Kidney (tissue), 14 donors: Measurements from ENCODE around the gene G6PD. TPM values are rescaled to one million over a fixed set of nuclear protein-coding genes. Genes with fewer than 3 reads are reported as not detected.
"Not testable (repeated sequence)": the region's sequence is repeated elsewhere in the genome, so short reads cannot be mapped to it uniquely, and the experiment has no call there.

ENCODE experiments used
- DNase-seq, 5 donors: peaks; one replicate each; pipeline ENCODE4 v3.0.0-alpha.2; 2013 to 2020
- FAIRE-seq: peaks from 2 replicates; lab custom pipeline; 2012; peaks lifted over from hg19 to GRCh38; lab: Jason Lieb, UNC
- H3K27ac ChIP-seq, 2 donors: one replicate each; pipeline ENCODE4 v1.7.0; 2013; ENCODE audit warnings: low read depth in 2 of 2, low read length in 2 of 2, inconsistent platforms in 1 of 2
- H3K27me3 ChIP-seq: one replicate; pipeline ENCODE4 v1.7.1; 2013; ENCODE audit warnings: low read length, inconsistent platforms; ENCODE audit not compliant: control insufficient read depth, insufficient read depth
- H3K36me3 ChIP-seq, 3 donors: one replicate each; pipeline versions ENCODE4 v1.7.0 to v1.7.1; 2013; ENCODE audit warnings: low read length in 3 of 3, control low read depth in 1 of 3, inconsistent platforms in 1 of 3; ENCODE audit not compliant: insufficient read depth in 3 of 3, control insufficient read depth in 2 of 3
- H3K4me1 ChIP-seq, 3 donors: one replicate each; pipeline versions ENCODE4 v1.7.0 to v1.7.1; 2013; ENCODE audit warnings: low read length in 3 of 3, inconsistent platforms in 1 of 3, low read depth in 1 of 3; ENCODE audit not compliant: control insufficient read depth in 2 of 3, insufficient read depth in 2 of 3
- H3K4me3 ChIP-seq, 3 donors: one replicate each; pipeline versions ENCODE4 v1.7.0 to v1.8.1; 2013; ENCODE audit warnings: low read length in 3 of 3, control low read depth in 1 of 3, inconsistent platforms in 1 of 3
- H3K9ac ChIP-seq, 3 donors: one replicate each; pipeline versions ENCODE4 v1.7.0 to v1.7.1; 2013; ENCODE audit warnings: low read length in 3 of 3, control low read depth in 1 of 3, inconsistent platforms in 1 of 3
- H3K9me3 ChIP-seq, 3 donors: one replicate each; pipeline versions ENCODE4 v1.7.0 to v1.7.1; 2013; ENCODE audit warnings: low read length in 3 of 3, control low read depth in 1 of 3, inconsistent platforms in 1 of 3; ENCODE audit not compliant: control insufficient read depth in 2 of 3, insufficient read depth in 1 of 3
- intact Hi-C: fragments of 100-400 bp; cut with DNase I; formaldehyde crosslinking; loops from one replicate; pipeline ENCODE4 v1.11.1; 2022
- polyA plus RNA-seq: library from polyadenylated mRNA; stranded (reverse); fragments of 350-450 nt; fragmentation: Illumina TruSeq; extraction: RNeasy Lipid Tissue Mini Kit (QIAGEN cat#74804); gene quantifications from one replicate; pipeline ENCODE4 v1.2.3, GENCODE V29; 2014; ENCODE audit warnings: low read depth, low replicate concordance; ENCODE audit not compliant: insufficient read depth
- total RNA-seq: library from RNA; stranded (reverse); fragmentation: NEBNext Ultra II Directional; extraction: Animal tissue kit (Norgen Biotek cat#: 25700); gene quantifications from one replicate; pipeline ENCODE4 v1.2.1, GENCODE V29; 2021
- TF ChIP-seq, protein P1 (sequence below): IDR thresholded peaks from 3 replicates; pipeline ENCODE4 v1.5.1; 2012; ENCODE audit warnings: mild to moderate bottlenecking, moderate library complexity, borderline replicate concordance; ENCODE audit not compliant: insufficient read depth; ENCODE audit errors: extremely low read depth
- donor health status: control.
- donor health status: control.
- donor health status: control.
- donor health status: control.
- donor health status: control.
- donor health status: DM: yes; HTN: yes; CAD: no.
- donor health status: Normal renal cell carcinoma (clear cell type).

Gene G6PD
- total and polyA plus RNA-seq, 2 donors from 2014 or later: 34.7 to 54.1 TPM

DNA sequence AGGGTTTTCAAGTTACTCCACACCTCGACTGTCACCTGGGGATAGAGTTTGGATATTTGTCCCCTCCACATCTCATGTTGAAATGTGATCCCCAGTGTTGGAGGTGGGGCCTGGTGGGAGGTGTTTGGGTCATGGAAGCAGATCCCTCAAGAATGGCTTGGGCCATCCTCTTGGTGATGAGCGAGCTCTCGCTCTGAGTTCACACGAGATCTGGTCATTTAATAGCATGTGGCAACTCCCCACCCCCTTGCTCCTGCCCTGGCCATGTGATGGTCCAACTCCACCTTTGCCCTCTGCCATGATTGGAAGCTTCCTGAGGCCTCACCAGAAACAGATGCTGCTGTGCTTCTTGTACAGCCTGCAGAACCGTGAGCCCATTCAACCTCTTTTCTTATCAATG lies 46.6 kb upstream of the G6PD start:
- FAIRE-seq (no peak), DNase-seq (no peak)

DNA sequence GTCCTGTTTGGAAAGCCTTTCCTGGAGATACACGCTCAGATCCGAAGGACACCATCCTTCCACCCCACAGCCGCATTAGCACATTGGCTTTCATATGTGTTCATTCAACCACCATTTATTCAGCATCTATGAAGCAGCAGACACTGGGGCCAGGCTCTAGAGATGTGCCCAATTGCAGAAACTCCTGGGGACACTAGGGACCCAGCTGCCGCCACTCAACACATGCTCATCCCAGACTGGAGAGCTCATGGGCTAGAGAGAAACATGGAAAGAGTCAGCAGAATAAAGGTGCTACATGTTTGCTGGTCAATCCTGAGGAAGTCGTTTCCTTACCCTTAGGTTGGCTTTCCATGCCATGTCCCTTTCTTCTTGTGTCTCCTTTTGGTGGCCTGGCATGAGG lies 45.9 kb upstream of the G6PD start:
- H3K9ac ChIP-seq: no peak overlapping the region
- DNase-seq (no peak), FAIRE-seq (no peak)
- intact Hi-C loops: no loop called here
- TF ChIP-seq, protein P1, sequence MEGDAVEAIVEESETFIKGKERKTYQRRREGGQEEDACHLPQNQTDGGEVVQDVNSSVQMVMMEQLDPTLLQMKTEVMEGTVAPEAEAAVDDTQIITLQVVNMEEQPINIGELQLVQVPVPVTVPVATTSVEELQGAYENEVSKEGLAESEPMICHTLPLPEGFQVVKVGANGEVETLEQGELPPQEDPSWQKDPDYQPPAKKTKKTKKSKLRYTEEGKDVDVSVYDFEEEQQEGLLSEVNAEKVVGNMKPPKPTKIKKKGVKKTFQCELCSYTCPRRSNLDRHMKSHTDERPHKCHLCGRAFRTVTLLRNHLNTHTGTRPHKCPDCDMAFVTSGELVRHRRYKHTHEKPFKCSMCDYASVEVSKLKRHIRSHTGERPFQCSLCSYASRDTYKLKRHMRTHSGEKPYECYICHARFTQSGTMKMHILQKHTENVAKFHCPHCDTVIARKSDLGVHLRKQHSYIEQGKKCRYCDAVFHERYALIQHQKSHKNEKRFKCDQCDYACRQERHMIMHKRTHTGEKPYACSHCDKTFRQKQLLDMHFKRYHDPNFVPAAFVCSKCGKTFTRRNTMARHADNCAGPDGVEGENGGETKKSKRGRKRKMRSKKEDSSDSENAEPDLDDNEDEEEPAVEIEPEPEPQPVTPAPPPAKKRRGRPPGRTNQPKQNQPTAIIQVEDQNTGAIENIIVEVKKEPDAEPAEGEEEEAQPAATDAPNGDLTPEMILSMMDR: no peak
- no peak overlapping the region for H3K4me3 ChIP-seq
- H3K36me3 ChIP-seq: no peaks in the 10 kb centered on the region
- no peak overlapping the region for H3K27ac ChIP-seq
- no peaks in the 10 kb centered on the region for H3K9me3 ChIP-seq
- H3K4me1 ChIP-seq: no peaks in the 10 kb centered on the region
- H3K27me3 ChIP-seq: no peaks in the 10 kb centered on the region

More for the DNA sequence above, 46.6 kb upstream of the G6PD start:
- Histone ChIP-seq H3K4me1 (no peaks in the 10 kb centered on the region), H3K9me3 (no peaks in the 10 kb centered on the region), H3K27me3 (no peaks in the 10 kb centered on the region), H3K36me3 (no peaks in the 10 kb centered on the region), H3K4me3 (no peak overlapping the region), H3K9ac (no peak overlapping the region), H3K27ac (no peak overlapping the region)
- intact Hi-C loops: no loop called here
- TF ChIP-seq, protein P1: no peak

GRCh38 chrX:154590415-154590814 lies 43.8 kb upstream of the G6PD start:
- H3K27me3 ChIP-seq, H3K4me1 ChIP-seq, H3K9me3 ChIP-seq, DNase-seq, intact Hi-C loops, H3K4me3 ChIP-seq, H3K36me3 ChIP-seq, H3K27ac ChIP-seq, H3K9ac ChIP-seq: not testable (repeated sequence)
- FAIRE-seq: peak; percentile 95

DNA sequence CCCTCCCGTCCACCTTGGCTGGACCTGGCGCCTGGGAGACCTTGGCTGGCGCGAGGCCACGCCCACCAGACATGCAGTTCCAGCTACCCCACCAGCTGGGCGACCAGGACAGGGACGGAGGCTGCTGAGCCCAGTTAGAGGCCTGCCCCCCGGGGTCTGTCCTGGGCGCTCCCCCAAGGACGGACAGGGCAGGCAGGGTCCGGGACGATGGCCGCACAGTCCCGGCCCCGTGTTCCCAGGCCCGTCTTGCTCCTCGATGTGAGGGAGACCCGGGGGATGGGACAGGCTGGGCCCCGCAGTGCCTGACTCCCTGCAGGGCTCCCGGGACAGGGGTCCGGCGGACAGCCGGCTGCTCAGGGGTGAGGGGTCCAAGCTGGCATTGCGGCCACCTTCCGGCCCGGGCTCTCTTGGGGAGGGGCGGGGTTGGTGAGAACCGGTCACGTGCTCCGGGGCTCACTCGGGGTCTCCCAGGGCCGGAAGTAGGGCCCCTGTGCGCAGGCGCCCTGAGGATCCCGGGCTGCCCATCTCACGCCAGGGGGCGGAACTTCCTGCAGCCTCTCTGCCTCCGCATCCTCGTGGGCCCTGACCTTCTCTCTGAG lies 38.0 kb upstream of the G6PD start, which contains the start of gene CTAG1A:
Gene CTAG1A (plus strand): TSS at position 549 of the 599 bp plus-strand sequence. CDS start 74 bp downstream, outside the sequence.
- H3K27me3 ChIP-seq, H3K36me3 ChIP-seq, intact Hi-C loops, H3K27ac ChIP-seq, H3K9ac ChIP-seq, H3K4me1 ChIP-seq, H3K9me3 ChIP-seq, FAIRE-seq, H3K4me3 ChIP-seq, DNase-seq: not testable (repeated sequence)

GRCh38 chrX:154582994-154583393 lies 36.3 kb upstream of the G6PD start:
- H3K9ac ChIP-seq, DNase-seq, FAIRE-seq, H3K4me1 ChIP-seq, H3K9me3 ChIP-seq, H3K27me3 ChIP-seq, H3K27ac ChIP-seq, intact Hi-C loops, H3K4me3 ChIP-seq, H3K36me3 ChIP-seq: not testable (repeated sequence)

DNA sequence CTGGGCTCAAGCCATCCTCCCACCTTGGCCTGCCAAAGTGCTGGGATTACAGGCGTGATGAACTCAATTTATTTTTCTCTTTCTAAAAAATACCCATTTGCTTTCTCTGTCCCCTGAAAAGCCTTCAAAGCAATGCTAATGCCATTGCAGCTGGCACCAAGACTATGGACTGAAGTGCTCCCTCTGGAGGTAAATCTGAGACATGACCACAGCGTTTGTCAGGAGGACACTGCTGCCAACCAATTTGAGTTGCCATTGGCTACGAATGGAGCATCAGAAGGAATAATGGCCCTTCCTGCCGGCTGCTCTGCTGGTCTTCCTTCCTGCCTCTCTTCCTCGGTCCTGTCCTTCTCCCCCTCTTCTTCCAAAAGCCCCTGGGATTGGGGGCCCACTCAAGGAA lies 28.4 kb upstream of the G6PD start:
- intact Hi-C loops, H3K9me3 ChIP-seq, H3K9ac ChIP-seq, H3K4me3 ChIP-seq, H3K4me1 ChIP-seq, H3K27ac ChIP-seq, FAIRE-seq, H3K36me3 ChIP-seq, DNase-seq, H3K27me3 ChIP-seq: not testable (repeated sequence)

- H3K4me3 ChIP-seq, H3K36me3 ChIP-seq, H3K27me3 ChIP-seq, H3K4me1 ChIP-seq, DNase-seq, H3K27ac ChIP-seq, H3K9me3 ChIP-seq, FAIRE-seq, H3K9ac ChIP-seq, intact Hi-C loops: not testable (repeated sequence)
These were observed 26.4 kb upstream of the G6PD start for GRCh38 chrX:154573061-154573460.
